Activated CD4-positive, alpha-beta memory T cell treated with anti-CD3 and anti-CD28 coated beads for 36 hours (primary cell): ENCODE results near the gene GOT1. TPM values are rescaled to one million over a fixed set of nuclear protein-coding genes. Genes with fewer than 3 reads are reported as not detected.

ENCODE experiments used
- CTCF ChIA-PET: fragments of 350-600 bp; sonication (Branson Sonifier 250); formaldehyde crosslinking; loops from one replicate; lab custom pipeline; 2021; ENCODE audit warnings: antibody characterized with exemption, inconsistent platforms; lab: Charles Lee
- POLR2A ChIA-PET: fragments of 350-600 bp; sonication (Branson Sonifier 250); formaldehyde crosslinking; loops from one replicate; lab custom pipeline; 2021; ENCODE audit warnings: antibody characterized with exemption; lab: Charles Lee
- DNase-seq: peaks from one replicate; pipeline ENCODE4 v3.0.0-alpha.2; 2020
- H3K27ac Mint-ChIP-seq: one replicate; pipeline ENCODE4 v1.8.0; 2021; ENCODE audit warnings: mixed read lengths
- H3K27me3 Mint-ChIP-seq: one replicate; pipeline ENCODE4 v1.8.0; 2021; ENCODE audit warnings: mixed read lengths
- H3K36me3 Mint-ChIP-seq: one replicate; pipeline ENCODE4 v1.8.0; 2021; ENCODE audit warnings: mixed read lengths
- H3K4me1 Mint-ChIP-seq: one replicate; pipeline ENCODE4 v1.8.0; 2021; ENCODE audit warnings: low read depth, mixed read lengths
- H3K4me3 Mint-ChIP-seq: one replicate; pipeline ENCODE4 v1.8.0; 2021; ENCODE audit warnings: mild to moderate bottlenecking, mixed read lengths
- H3K9me3 Mint-ChIP-seq: one replicate; pipeline ENCODE4 v1.8.0; 2021; ENCODE audit warnings: mixed read lengths
- intact Hi-C: fragments of 100-400 bp; cut with micrococcal nuclease; formaldehyde crosslinking; loops from one replicate; pipeline ENCODE4 v1.15.1; 2023
- total RNA-seq, 2 experiments: library from RNA; stranded (reverse); gene quantifications; one replicate each; pipeline ENCODE4 v1.2.3, GENCODE V29; 2021

The GOT1 gene
- total RNA-seq, 2 experiments from 2014 or later: 51.6 to 54.9 TPM

DNA sequence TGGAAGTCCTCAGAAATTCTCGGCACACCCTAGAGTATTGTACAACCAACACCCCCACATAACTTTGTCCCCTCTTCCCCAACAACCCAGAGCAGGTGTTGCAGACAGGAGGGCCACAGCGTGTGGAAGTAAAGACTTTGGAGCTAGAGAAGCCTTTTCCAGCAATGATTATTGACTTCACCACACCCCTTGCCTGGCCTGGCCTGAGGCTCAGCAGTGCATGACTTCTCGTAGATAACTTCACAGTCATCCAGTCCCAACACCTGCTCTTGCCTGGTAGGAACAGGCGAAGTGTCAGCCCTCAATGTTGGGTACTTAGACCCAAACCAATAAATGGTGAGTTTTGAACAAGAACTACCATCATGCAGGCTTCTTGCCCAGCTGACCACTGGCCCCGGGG lies 36.7 kb downstream of the GOT1 start:
- CTCF ChIA-PET: interaction anchor here (1.6 to 4.6 kb wide), 4 partner anchors 9 to 219 kb away, joined by 3 to 28 read pairs (median 8); no protein-coding TSS in a partner anchor
- Mint-ChIP-seq H3K27ac (no peak overlapping the region), H3K9me3 (no peaks in the 10 kb centered on the region), H3K4me1 (peaks cover 2% of the 10 kb centered on the region), H3K4me3 (no peak overlapping the region), H3K36me3 (peaks cover 12% of the 10 kb centered on the region), H3K27me3 (no peaks in the 10 kb centered on the region)
- intact Hi-C loops: loop anchor here (2.0 kb wide), 2 partner anchors 37 to 161 kb away; partner anchors contain the start of gene GOT1
- POLR2A ChIA-PET: no interaction called here
- DNase-seq: no peak

GRCh38 chr10:99393036-99393435 lies 37.4 kb downstream of the GOT1 start:
- H3K4me1 Mint-ChIP-seq: peaks cover 2% of the 10 kb centered on the region
- POLR2A ChIA-PET: no interaction called here
- H3K27me3 Mint-ChIP-seq: no peaks in the 10 kb centered on the region
- intact Hi-C loops: loop anchor here (2.0 kb wide), 2 partner anchors 38 to 162 kb away; partner anchors contain the start of gene GOT1
- H3K36me3 Mint-ChIP-seq: peaks cover 11% of the 10 kb centered on the region
- no peaks in the 10 kb centered on the region for H3K9me3 Mint-ChIP-seq
- DNase-seq: no peak
- H3K27ac Mint-ChIP-seq: no peak overlapping the region
- CTCF ChIA-PET: interaction anchor here (0.5 to 4.6 kb wide), 12 partner anchors 9 to 318 kb away, joined by 3 to 28 read pairs (median 7); partner anchors contain the start of gene GOT1
- H3K4me3 Mint-ChIP-seq: no peak overlapping the region

DNA sequence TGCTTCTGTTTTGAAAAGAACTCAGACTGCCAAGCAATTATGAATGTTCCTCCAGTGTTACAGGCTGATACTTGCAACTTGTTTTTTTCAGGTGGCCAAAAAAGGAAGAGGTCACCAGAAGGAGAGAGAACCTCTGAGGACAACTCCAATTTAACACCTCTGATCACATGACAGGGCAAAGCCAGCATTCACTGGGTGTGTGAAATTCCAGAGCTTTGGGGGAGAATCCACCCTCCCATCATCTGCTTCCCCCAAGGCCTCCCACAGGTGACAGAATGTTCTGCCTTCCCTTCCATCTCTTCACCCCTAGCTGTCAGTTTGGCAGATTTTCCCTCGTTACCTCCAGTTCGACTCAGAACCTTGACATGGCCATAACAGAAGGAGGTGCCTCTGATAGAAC lies 39.1 kb downstream of the GOT1 start:
- intact Hi-C loops: no loop called here

GRCh38 chr10:99389729-99390480 lies 40.5 kb downstream of the GOT1 start:
- H3K9me3 Mint-ChIP-seq: no peaks in the 10 kb centered on the region

More for the DNA sequence above, 39.1 kb downstream of the GOT1 start:
- no peak for DNase-seq
- CTCF ChIA-PET: interaction anchor here (0.6 to 4.6 kb wide), 8 partner anchors 11 to 319 kb away, joined by 3 to 28 read pairs (median 7); partner anchors contain the start of gene GOT1
- no peaks in the 10 kb centered on the region for H3K9me3 Mint-ChIP-seq
- no peaks in the 10 kb centered on the region for H3K36me3 Mint-ChIP-seq
- no peak overlapping the region for H3K4me3 Mint-ChIP-seq
- peaks cover 2% of the 10 kb centered on the region for H3K4me1 Mint-ChIP-seq
- POLR2A ChIA-PET: no interaction called here
- no peaks in the 10 kb centered on the region for H3K27me3 Mint-ChIP-seq
- no peak overlapping the region for H3K27ac Mint-ChIP-seq

DNA sequence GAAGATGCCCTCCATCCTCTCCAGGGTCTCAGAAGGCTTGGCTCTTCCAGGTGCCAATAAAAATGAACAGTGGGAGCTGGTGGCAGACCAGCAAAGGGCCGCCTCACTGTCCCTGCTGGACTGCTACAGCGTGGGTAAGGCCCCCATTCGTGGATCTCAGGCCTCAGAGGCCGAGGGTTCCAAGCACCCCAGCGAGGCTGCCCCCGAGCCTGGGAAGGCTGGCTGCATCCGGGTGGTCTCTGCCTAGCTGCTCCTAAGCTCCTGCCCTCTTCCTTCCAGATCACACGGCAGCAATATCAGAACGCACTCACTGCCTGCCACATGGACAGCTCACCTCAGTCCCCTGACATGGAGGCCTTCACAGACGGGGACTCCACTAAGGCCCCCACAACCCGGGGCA lies 42.9 kb downstream of the GOT1 start:
- intact Hi-C loops: no loop called here
- Mint-ChIP-seq H3K36me3 (no peaks in the 10 kb centered on the region), H3K9me3 (no peaks in the 10 kb centered on the region), H3K27ac (no peak overlapping the region), H3K27me3 (peaks cover 2% of the 10 kb centered on the region), H3K4me3 (no peak overlapping the region), H3K4me1 (peaks cover 1% of the 10 kb centered on the region)
- ChIA-PET CTCF (no interaction called here), POLR2A (no interaction called here)
- no peak for DNase-seq

More at GRCh38 chr10:99389729-99390480, 40.5 kb downstream of the GOT1 start:
- H3K27me3 Mint-ChIP-seq: peaks cover 2% of the 10 kb centered on the region
- CTCF ChIA-PET: interaction anchor here (4.6 kb wide), 1 partner anchor 13 kb away, joined by 28 read pairs; no protein-coding TSS in a partner anchor
- H3K4me1 Mint-ChIP-seq: peaks cover 2% of the 10 kb centered on the region
- intact Hi-C loops: no loop called here
- H3K27ac Mint-ChIP-seq: no peak overlapping the region
- H3K36me3 Mint-ChIP-seq: no peaks in the 10 kb centered on the region
- no peak for DNase-seq
- POLR2A ChIA-PET: no interaction called here
- no peak overlapping the region for H3K4me3 Mint-ChIP-seq

DNA sequence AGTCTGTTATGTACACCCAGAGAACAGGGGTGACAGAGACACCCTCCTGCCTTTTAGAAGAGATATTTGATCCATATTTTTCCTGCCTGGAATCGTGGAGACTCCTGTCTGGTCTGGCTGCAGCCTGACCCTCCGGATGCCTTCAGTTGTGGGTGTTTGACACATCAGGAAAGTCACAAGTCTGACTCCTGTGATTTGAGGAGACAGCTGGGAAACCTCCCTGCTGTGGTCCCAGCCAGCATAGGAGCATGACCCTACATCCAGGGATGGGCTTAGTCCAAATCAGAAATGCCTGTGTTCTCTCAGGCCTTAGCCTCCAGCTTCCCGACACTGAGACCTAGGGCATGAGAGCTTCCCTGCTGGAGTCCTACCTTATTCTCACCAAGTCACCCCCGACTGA lies 43.4 kb downstream of the GOT1 start:
- Mint-ChIP-seq H3K27me3 (peaks cover 2% of the 10 kb centered on the region), H3K27ac (no peak overlapping the region), H3K4me3 (no peak overlapping the region), H3K36me3 (no peaks in the 10 kb centered on the region), H3K4me1 (no peaks in the 10 kb centered on the region), H3K9me3 (no peaks in the 10 kb centered on the region)
- ChIA-PET CTCF (no interaction called here), POLR2A (no interaction called here)
- no peak for DNase-seq
- intact Hi-C loops: no loop called here

- H3K36me3 Mint-ChIP-seq: no peaks in the 10 kb centered on the region
- ChIA-PET CTCF (interaction anchor here (1.8 kb wide), 1 partner anchor 10 kb away, joined by 8 read pairs; no protein-coding TSS in a partner anchor), POLR2A (no interaction called here)
Measured at GRCh38 chr10:99382176-99382575, 48.2 kb downstream of the GOT1 start.

DNA sequence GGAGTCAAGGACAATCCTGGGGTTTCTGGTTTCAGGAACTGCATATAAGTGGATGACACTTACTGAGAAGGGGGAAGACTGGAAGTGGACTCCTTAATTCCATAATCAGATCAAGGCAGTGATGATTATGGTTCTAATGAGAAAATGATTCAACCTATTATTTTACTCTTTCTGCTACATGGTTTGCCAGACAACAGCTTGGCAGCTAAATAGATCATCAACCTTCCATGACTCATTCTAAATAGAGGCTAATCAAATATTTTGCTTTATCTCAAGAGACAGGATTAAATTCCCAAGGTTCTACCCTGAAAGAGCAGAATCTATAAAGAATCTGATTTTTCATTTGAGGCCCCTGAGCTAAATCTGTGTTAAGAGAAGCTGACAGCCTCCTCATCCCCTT lies 55.0 kb downstream of the GOT1 start:
- intact Hi-C loops: no loop called here
- peaks cover 22% of the 10 kb centered on the region for H3K27me3 Mint-ChIP-seq
- CTCF ChIA-PET: interaction anchor here (0.6 to 1.6 kb wide), 2 partner anchors 17 to 688 kb away, joined by 3 to 10 read pairs; no protein-coding TSS in a partner anchor

More at GRCh38 chr10:99382176-99382575, 48.2 kb downstream of the GOT1 start:
- DNase-seq: no peak
- intact Hi-C loops: no loop called here
- H3K9me3 Mint-ChIP-seq: no peaks in the 10 kb centered on the region
- H3K4me3 Mint-ChIP-seq: no peak overlapping the region
- no peak overlapping the region for H3K27ac Mint-ChIP-seq
- H3K4me1 Mint-ChIP-seq: no peaks in the 10 kb centered on the region
- peaks cover 3% of the 10 kb centered on the region for H3K27me3 Mint-ChIP-seq

DNA sequence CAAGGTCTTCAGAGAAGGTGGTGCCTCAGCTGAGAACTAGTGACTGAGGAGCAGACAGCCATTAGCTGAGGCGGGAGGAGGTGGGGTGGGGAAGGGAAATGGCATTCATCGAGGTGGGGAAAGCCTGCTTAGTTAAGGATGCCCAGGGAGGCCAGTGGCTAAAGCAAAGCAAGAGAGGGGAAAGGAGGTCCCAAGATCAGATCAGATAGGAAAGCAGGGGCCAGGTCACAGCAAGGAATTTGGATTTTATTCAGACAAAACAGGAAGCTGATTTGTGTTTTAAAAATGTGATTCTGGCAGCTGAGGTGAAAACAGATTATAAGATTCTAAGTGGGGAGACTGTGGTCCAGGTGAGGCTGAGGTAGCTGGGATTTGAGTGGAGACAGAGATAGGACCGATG lies 55.5 kb downstream of the GOT1 start:
- Mint-ChIP-seq H3K27me3 (peaks cover 23% of the 10 kb centered on the region), H3K27ac (no peak overlapping the region), H3K4me3 (no peak overlapping the region), H3K9me3 (no peaks in the 10 kb centered on the region), H3K36me3 (no peaks in the 10 kb centered on the region), H3K4me1 (peaks cover 5% of the 10 kb centered on the region)
- CTCF ChIA-PET: interaction anchor here (1.6 kb wide), 1 partner anchor 17 kb away, joined by 10 read pairs; no protein-coding TSS in a partner anchor
- DNase-seq: no peak
- POLR2A ChIA-PET: no interaction called here
- intact Hi-C loops: no loop called here

More for the DNA sequence above, 55.0 kb downstream of the GOT1 start:
- H3K9me3 Mint-ChIP-seq: no peaks in the 10 kb centered on the region
- H3K4me1 Mint-ChIP-seq: peaks cover 5% of the 10 kb centered on the region
- no peak overlapping the region for H3K4me3 Mint-ChIP-seq
- no peaks in the 10 kb centered on the region for H3K36me3 Mint-ChIP-seq
- no peak for DNase-seq
- no peak overlapping the region for H3K27ac Mint-ChIP-seq
- POLR2A ChIA-PET: no interaction called here

- no peak overlapping the region for H3K27ac Mint-ChIP-seq
- no peak for DNase-seq
- no peaks in the 10 kb centered on the region for H3K9me3 Mint-ChIP-seq
- CTCF ChIA-PET: interaction anchor here (1.6 kb wide), 1 partner anchor 18 kb away, joined by 10 read pairs; no protein-coding TSS in a partner anchor
- no peaks in the 10 kb centered on the region for H3K36me3 Mint-ChIP-seq
- peaks cover 28% of the 10 kb centered on the region for H3K27me3 Mint-ChIP-seq
- H3K4me3 Mint-ChIP-seq: no peak overlapping the region
- intact Hi-C loops: no loop called here
- POLR2A ChIA-PET: no interaction called here
- H3K4me1 Mint-ChIP-seq: peaks cover 5% of the 10 kb centered on the region
Measured at GRCh38 chr10:99374526-99374925, 55.9 kb downstream of the GOT1 start.

GRCh38 chr10:99372546-99373271 lies 57.7 kb downstream of the GOT1 start:
- POLR2A ChIA-PET: no interaction called here
- no peak for DNase-seq
- Mint-ChIP-seq H3K27ac (no peak overlapping the region), H3K36me3 (no peaks in the 10 kb centered on the region), H3K4me3 (no peak overlapping the region), H3K4me1 (peaks cover 5% of the 10 kb centered on the region), H3K9me3 (no peaks in the 10 kb centered on the region), H3K27me3 (peaks cover 37% of the 10 kb centered on the region)
- CTCF ChIA-PET: no interaction called here
- intact Hi-C loops: no loop called here

DNA sequence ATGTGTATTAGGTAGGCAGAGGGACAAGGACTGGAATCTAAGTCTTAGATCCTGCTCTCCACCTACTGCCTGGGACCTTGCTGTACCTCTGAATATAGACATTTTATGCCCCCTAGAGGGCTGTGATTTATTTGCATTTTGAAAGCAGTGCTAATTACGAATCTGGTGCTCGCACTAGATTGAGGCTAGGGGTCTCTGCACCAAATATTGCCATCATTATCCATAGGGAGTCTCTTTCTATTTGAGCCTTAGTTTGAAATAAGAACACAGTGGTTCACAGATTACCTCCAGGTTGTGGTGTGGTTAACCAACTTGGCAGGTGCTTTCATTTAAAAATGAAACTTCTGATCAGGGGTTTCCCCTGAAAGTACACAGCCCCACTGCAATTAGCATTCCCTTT lies 59.4 kb downstream of the GOT1 start:
- Mint-ChIP-seq H3K9me3 (no peaks in the 10 kb centered on the region), H3K4me1 (peaks cover 5% of the 10 kb centered on the region), H3K27ac (no peak overlapping the region), H3K36me3 (no peaks in the 10 kb centered on the region), H3K4me3 (no peak overlapping the region), H3K27me3 (peaks cover 41% of the 10 kb centered on the region)
- intact Hi-C loops: no loop called here
- DNase-seq: no peak
- ChIA-PET POLR2A (no interaction called here), CTCF (interaction anchor here (0.9 kb wide), 1 partner anchor 21 kb away, joined by 3 read pairs; no protein-coding TSS in a partner anchor)
